Measurements from ENCODE around the gene KIAA1671.

Gene KIAA1671

DNA sequence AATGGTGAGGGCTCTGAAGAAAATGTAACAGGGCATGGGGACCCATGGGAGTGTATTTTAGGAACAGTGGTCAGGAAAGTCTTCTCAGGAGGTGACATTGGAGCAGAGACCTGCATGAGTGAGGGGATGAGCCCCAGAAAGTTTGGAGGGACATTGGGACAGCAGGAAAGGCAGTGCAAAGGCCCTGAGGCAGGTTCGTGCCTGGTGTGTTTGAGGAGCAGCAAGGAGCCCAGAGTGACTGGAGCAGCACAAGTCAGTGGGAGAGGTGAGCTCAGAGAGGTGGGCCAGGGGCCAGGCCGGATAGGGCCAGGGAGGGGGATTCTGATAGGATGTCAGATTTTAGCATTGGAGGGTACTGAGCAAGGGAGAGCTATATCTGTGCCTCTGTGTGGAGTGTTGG is 167.1 kb downstream of the KIAA1671 start:
- DNase-seq (ENCODE audit: low read depth), result no peak

DNA sequence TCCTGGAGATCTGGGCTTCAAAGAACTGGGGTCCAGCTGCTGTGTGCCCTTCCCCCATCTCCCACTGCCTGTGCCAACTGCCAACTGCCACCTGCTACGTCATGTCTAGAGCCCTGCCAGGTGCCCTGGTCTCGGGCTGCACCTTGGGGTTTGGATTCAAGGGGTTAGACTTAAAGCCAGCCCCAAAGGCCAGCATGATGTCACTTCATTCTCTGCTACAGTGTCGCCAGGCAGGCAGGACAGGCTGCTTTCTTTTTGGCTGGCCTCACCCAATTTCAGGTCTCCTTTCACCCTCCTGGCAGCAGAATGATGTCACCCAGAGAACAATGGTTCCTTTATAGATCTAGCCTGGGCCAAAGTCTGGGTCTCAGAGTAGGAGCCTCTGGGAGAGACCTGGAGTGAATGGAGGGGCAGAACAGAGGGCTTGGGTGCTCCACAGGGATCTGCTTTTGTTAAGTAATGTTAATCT is 167.6 kb downstream of the KIAA1671 start:
- DNase-seq (ENCODE audit: low read depth), result no peak

DNA sequence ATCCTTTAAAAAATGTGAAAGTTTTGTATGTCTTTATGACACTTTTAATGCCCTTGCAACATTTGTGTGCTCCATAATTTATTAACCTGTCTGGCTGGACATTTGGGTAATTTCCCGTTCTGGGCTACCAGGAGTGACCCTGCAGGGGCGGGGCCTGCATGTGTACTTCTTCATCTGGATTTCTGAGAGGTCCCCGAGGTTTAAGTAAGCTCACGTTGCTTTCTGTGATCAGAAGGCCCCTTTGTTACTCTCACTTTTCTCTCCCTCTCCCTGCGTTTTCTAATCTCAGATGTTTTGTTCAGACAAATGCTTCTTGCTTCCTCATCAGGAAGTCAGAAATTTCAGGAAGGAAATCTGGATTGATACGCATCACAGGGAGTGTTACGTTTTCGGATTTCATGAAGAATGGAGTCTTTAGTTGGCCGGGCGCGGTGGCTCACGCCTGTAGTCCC is 168.3 kb downstream of the KIAA1671 start:
- DNase-seq (ENCODE audit: low read depth), result no peak

DNA sequence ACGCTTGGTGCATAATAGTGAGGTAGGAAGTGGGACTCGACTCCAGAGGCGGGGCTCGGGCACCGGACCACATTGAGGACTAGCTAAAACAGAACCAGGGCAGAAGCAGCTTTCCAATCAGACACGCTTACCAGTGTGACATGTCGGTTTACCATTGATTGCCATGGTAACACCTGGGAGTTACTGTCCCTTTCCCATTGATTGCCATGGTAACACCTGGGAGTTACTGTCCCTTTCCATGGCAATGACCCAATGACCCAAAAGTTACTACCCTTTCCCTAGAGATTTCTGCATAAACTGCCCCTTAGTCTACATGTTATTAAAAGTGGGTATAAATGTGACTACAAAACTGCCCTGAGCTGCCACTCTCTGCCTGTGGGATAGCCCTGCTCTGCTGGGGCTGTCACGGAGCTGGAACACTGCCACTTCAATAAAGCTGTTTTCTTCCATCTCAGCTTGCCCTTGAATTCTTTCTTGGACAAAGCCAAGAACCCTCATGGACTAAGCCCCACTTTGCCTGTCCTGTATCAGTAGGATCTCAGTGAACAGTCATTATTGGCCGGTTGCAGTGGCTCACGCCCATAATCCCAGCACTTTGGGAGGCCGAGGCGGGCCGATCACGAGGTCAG is 169.7 kb downstream of the KIAA1671 start:
- no peak for DNase-seq (ENCODE audit: low read depth)

DNA sequence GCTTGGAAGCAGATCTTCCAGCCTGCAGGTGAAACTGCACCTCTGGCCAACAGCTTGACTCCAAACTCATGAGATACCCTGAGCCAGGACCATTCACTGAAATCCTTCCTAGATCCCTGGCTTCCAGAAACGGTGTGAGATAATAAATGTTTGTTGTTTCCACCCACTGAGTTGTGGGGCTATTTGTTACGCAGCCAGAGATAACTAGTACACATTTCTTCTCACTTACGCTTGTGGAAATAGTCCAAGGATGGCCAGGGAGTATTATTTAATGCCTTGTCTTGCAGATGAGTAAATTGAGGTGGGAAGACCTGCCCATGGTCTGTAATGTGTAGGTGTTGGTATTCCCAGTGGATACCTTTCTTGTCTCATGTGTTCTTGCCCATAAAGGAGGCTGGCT is 171.2 kb downstream of the KIAA1671 start:
- no peak for DNase-seq (ENCODE audit: low read depth)

DNA sequence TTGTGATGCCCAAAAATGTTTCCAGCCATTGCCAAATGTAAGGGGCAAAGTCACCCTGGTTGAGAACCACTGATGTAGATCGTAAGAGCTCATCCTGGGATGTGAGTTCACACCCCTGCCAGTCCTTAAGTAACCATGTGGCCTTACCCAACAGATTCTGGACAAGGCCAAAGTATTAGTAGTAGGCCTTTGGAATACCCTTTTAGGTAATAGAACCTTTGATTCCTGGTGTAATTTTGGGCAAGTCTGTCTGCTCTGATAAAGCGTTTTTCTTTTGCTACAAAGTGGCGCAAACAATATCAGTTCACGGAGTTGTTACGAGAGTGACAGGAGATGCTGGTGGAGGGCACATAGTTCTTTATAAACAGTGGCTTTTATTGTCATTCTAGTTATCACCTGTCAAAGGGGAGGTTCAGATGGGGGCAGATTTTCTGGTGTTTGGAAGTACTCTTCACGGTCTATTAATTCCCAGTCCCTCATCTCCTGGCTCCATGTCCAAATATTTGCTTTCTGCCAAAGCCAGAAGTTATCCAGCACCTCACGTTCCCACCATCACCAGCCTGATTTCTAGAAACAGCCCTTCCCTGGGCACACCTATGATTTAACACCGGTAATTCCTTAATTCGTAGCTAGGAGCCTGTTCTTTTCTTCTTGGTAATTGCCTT is 173.3 kb downstream of the KIAA1671 start:
- no peak for DNase-seq (ENCODE audit: low read depth)

DNA sequence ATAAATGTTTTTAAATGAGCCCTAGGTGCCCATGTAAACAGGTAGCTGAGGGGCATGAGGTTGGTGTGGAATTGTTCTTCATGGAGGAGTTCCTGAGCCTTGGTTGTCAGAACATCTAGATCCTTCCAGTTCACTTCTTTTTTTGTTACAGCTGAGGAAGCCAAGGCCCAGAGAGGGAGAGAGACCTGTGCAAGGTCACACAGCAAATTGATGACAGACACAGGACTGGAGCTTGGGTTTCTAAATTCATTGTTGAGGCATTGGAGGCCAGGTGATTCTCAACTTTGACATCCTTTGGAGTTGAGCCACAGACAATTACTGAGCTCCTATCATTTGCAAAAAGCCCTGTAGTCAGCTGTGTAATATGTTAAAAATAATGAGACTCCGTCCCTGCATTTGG is 174.0 kb downstream of the KIAA1671 start:
- no peak for DNase-seq (ENCODE audit: low read depth)

DNA sequence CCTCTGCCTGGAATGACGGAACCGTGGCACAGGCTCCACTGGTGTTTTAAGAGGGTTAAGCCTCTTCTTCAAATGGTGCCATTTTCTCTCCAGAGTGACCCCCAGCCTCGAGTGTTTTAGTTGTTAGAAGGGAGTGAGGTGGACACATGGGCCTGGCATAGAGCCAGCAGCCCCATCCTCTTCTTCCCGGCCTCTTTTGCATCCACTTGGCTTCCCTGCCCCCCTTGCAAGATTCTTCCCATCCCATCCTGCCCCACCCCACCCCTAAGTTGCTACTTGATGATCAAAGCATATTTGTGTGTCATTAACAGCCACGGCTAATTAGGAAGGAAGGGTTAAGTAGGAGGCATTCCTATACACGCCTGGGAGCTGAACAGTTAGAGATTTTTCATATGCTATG is 174.8 kb downstream of the KIAA1671 start:
- DNase-seq (ENCODE audit: low read depth), result no peak

DNA sequence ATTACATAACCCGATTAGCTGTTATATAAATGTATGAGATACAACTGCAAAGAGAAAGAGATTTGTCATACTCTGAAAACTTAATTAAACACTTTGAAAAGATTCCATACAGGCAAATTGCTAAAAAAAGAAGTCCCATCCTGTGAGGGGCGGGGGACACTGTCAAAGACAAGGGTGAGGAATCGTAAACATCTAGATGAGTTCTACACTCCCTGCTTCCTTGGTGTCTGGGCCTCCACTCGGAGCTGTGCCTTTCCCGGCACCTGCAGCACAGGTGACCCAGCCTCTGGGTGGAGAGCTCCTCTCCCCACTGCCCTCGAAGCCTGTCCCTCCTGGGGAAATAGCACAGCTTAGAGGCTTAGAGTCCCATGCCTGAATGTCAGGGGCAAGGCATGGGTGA is 177.9 kb downstream of the KIAA1671 start:
- DNase-seq (ENCODE audit: low read depth), result no peak

DNA sequence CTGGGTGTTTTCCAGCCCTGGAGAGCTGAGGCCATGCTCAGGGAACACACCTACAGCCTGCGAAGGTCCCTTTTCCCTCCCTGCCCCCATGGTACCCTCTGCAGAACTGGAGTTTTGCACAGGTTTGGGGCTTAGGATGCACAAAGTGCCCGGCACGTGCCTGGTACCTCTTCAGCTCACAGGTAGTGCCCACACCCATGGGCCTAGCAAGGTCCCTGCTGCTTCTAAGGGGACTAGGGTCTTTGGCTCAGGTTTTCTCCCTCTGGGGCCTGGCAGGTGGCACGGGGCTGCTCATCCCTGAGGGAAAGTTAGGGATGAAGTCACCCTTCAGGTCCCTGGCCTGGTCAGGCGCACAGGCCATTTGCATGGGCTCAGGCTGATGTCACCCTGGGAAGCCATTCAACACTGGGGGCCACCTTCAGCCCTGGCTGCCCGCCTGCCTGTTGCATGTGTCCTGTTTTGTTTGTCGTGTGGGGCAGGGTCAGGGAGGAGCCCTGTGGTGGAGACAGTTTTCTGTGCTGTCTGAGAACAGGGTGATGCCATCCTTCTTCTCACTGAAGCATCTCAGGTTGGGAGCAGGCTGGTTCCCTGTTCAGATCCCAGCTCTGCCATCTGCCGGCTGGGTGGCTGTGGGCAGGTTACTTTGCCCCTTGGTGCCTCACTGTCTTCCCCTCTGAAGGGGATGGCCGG is 178.8 kb downstream of the KIAA1671 start:
- no peak for DNase-seq (ENCODE audit: low read depth)

DNA sequence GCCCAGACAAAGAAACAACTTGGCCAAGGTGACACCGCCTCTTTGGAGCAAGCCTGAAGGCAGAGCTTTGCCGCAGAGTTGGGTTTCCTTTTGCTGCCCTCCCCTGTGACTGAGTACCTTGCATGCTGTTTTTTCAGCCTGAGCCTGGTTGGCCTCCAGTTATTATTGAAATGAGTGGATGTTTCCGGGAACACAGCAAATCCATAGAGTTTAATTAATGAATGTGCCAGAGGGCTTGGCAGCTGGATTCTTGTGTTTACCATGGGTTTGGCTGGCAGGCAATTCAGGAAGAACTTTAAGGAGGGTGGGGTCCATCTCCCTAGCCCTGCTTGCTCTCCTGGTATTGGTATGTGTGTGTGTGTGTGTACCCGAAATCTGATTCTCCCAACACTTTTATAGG is 181.5 kb downstream of the KIAA1671 start:
- peak; percentile 7 for DNase-seq (ENCODE audit: low read depth)

DNA sequence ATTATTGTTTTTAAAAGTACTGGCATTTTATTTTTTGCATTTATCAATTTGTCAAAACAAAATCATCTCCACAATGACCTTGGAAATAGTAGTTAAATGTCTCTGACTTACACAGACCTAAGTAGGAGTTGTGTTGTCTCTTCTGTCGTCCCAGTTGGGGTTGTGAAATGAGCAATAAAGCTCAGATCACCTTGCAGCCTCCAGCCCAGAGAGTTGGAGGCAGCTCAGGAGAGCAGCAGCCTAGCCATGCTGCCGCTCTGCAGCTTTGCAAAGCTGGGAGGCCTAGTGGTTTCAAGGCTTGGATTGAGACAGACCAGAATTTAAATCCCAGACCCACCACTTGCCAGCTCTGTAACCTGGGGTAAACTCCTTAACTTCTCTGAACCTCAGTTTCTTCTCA is 181.9 kb downstream of the KIAA1671 start:
- DNase-seq (ENCODE audit: low read depth), result no peak

DNA sequence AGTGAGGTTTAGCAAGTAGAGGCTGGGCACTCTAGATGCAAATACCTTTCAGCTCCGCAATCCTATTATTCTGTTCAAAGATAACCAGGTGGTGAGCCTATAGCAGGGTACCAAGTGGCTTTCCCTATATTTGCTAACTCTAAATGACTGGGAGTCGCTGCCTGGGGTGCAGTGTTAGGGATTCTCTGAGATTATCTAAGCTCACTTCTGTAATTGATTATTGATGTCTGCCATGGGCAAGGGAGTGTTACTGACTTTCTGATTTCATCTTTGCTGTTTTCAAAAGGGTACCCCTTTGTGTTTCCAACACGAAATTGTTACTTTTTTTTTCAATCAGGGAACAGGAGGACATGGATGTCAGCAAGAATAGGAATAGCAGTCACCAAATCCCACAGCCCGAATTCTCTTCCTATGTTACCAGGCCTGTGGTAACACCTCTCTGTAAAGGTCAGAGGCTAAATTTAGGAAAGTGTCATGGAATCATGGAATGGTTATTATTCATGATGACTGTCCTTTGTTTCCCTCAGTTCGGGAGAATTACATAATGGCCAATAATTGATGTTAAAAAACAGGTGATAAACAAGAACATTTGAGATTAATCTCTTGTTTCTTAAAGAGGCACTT is 184.5 kb downstream of the KIAA1671 start:
- DNase-seq (ENCODE audit: low read depth), result no peak

DNA sequence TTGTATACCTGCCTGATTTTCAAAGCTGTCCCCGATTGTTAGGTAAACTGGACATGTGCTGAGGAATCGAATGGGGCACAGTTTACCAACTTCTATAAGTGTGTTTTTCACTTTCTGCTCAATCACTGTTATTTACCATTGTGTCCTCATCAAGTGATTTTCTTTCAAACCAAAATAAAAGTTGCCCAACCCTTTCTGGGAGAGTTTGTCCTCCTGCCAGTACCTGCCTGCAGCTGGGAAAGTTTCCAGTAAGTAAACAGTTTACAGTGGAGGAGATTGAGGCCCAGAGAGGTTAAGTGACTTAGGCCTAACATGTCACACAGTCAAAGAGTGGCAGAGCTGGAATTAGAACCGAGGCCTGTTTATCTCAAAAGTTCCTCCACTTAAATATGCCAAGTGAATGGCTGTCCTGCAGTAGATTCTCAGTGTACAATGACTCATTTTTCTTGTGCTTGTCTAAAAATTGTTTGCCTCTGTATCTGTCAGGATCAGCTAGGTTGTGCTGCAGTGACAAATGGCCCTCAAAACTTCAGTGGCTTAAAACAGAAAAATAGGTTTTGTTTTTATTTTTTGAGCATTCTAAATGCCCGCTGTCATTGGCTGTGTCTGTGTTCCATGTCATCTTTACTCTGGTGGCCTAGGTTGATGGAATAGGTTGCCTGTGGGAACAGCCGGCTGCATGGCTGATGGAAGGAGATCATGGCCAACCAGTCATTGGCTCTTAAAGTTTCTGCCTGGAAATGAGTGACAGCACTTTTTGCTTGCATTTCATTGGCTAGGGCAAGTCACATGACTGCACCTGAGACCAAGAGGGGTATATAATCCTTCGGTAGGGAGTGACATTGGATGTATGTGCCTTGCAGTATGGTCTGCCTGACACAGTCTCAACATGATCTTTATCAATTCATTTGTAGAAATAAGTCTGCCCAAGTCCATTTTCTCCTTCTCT is 185.3 kb downstream of the KIAA1671 start:
- DNase-seq (ENCODE audit: low read depth), result peak; percentile 26

DNA sequence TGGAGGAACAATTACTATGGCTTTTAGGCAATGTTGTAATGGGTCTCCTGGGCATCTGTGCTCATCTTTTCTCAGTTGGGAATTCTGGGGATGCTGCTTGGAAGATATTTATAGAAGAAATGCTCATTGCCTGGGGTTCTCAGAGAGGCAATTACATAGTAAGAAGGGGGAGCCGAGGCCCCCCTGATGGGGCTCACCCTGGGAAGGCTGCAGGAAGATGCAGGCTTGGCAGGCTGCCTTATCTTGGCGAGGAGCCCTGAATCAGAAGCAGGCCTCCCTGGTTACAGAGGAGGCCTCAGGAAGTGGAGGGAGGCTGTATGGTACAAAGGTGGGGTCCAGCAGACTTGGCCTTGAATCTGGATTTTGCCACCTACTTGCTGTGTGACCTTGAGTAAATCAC is 186.5 kb downstream of the KIAA1671 start:
- peak; percentile 13 for DNase-seq (ENCODE audit: low read depth)

DNA sequence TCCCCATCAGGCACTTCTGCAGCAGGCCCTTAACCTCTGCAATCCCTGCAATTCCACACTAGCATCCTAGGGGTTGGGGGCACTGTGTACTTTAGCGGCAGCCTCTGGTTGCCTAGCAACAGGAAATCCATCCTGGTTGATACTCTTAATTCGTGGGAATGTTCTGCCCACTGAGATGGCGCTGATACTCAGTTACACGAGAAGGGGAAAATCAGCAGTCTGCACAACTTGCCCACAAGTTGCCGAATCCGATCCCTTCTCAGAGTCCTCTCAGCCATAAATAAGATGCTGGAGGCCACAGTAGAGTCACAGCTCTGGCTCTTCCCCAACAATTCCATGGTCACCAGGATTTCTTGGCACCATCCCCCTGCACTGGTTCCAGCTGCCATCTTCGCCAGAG is 189.6 kb downstream of the KIAA1671 start:
- no peak for DNase-seq (ENCODE audit: low read depth)

DNA sequence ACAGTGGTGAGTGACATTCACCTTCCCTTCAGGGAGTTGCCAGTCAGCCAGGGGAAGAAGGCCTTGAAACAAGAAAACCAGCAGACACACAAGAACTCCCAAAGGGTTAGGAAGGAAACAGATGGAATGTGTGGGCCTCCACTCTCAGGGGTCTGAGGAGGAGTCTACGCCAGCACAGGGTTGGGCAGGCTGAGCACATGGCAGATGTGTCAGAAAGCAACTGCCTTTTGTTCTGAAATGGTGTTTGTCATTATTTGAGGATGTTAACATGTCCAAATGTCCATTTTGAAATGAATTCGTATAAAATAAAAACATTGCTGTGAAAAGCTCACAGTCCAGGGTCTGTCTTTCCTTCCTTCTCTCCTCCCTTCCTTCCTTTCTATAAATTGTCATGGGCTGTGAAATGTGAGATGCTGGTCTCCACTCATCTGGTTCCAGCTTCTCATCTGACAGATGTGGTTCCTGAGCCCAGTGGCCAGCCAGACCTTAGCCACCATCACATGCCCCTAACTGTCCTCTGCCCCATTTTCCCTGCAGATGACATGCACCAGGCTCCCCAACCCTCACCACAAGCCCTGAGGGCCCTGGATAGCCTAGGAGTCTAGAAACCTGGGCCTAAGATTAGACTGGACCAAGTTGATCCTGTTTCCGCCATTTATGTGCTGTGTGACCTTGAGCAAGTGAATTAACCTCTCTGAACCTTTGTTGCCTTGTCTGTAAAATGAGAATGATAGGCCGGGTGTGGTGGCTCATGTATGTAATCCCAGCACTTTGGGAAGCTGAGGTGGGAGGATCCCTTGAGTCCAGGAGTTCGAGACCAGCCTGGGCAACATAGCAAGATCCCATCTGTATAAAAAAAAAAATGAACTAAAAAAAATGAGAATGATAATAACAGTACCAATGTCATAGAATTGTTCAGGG is 190.9 kb downstream of the KIAA1671 start:
- DNase-seq (ENCODE audit: low read depth), result no peak

DNA sequence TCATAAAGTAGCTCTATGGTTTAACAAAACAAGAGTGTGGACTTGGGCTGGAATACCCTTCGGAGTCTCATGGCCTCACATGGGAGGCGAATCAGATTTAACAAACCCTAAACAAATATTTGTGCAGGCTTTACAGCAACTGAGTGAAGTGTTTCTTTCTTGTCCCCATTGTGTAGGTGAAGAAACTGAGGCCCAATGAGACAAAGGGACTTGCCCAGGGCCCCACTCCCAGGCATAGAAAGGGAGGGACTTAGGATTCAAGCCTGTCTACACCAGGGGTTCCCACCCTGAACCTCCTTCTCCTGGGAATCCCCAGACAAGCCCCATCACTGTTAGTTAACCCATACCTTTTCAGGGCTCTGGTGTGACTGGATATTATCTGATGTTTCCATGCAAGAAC is 192.0 kb downstream of the KIAA1671 start:
- no peak for DNase-seq (ENCODE audit: low read depth)

DNA sequence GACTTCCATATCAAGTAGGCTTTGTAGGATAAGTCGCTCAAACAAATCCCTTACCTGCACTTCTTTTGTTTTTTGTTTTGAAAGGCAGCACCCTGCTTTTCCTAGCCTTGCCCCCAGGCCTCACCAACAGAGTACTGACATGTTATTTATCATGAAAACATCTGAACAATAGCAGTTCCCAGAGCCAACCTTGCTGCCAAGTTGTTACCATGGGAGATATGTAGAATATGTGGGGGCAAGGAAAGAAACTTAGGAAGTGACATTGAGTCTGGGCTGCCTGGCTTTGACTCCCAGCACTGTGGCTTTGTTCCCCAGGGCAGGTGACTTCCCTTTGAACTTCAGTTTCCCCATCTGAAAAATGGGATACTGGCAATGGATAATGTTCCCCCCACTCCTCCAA is 193.8 kb downstream of the KIAA1671 start:
- no peak for DNase-seq (ENCODE audit: low read depth)

DNA sequence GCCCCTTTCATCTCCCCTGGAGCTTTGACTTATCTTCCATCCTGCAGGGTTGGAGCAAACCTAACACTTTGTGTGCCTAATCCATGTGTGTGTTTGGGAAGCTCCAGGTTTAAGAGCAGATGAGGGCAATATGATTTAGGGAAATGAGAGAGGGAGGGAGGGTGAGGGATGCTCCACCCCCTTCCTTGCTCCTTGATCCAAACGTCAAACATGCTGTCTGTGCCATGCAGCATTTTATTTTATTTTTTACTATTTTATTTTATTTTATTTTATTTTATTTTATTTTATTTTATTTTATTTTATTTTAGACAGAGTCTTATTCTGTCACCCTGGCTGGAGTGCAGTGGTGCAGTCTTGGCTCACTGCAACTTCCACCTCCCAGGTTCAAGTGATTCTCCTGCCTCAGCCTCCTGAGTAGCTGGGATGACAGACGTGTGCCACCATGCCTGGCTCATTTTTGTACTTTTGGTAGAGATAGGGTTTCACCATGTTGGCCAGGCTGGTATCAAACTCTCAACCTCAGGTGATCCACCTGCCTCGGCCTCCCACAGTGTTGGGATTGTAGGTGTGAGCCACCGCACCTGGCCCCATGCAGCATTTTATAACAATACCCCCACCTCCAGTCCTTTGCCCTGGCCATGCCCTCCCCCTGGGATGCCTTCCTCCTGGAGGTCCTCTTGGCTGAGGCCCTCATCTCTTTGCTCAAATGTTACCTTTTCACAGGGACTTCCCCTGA is 194.6 kb downstream of the KIAA1671 start:
- no peak for DNase-seq (ENCODE audit: low read depth)
